WERI-Rb-1 (cell line): ENCODE results near the gene HAAO.

Experiments
- DNase-seq: peaks from one replicate; pipeline ENCODE4 v3.0.0-alpha.2; 2020
- H3K27ac ChIP-seq: fragments of 250-450 bp; sonication (Bioruptor Pico); 2 replicates; pipeline ENCODE4 v1.5.1; 2020; ENCODE audit warnings: mild to moderate bottlenecking, moderate library complexity
- H3K27me3 ChIP-seq: fragments of 250-450 bp; sonication (Bioruptor Pico); 2 replicates; pipeline ENCODE4 v1.5.1; 2021; ENCODE audit warnings: mild to moderate bottlenecking, low read depth, moderate library complexity; ENCODE audit not compliant: insufficient read depth, severe bottlenecking
- H3K36me3 ChIP-seq: fragments of 250-450 bp; sonication (Bioruptor Pico); 2 replicates; pipeline ENCODE4 v1.5.1; 2020; ENCODE audit warnings: mild to moderate bottlenecking, moderate library complexity
- H3K4me3 ChIP-seq: 2 replicates; pipeline ENCODE4 v1.5.1; 2011; ENCODE audit warnings: low read depth, mild to moderate bottlenecking, control low read depth, low read length
- H3K9me3 ChIP-seq: fragments of 250-450 bp; sonication (Bioruptor Pico); 2 replicates; pipeline ENCODE4 v1.5.1; 2021; ENCODE audit warnings: mild to moderate bottlenecking, moderate library complexity; ENCODE audit not compliant: severe bottlenecking
- CTCF ChIP-seq: IDR thresholded peaks from 2 replicates; pipeline ENCODE4 v1.5.1; 2011; ENCODE audit warnings: low read depth, mild to moderate bottlenecking, control low read depth, inconsistent platforms, low read length

HAAO gene

GRCh38 chr2:42757981-42758740 lies 34.2 kb downstream of the HAAO start:
- H3K27me3 ChIP-seq: no peaks in the 10 kb centered on the region
- no peaks in the 10 kb centered on the region for H3K9me3 ChIP-seq
- no peak overlapping the region for H3K27ac ChIP-seq
- TF ChIP-seq CTCF: no peak
- DNase-seq: no peak
- no peak overlapping the region for H3K4me3 ChIP-seq
- no peaks in the 10 kb centered on the region for H3K36me3 ChIP-seq

GRCh38 chr2:42756966-42757513 lies 35.3 kb downstream of the HAAO start:
- TF ChIP-seq CTCF: no peak
- DNase-seq: no peak
- Histone ChIP-seq H3K27me3 (no peaks in the 10 kb centered on the region), H3K9me3 (no peaks in the 10 kb centered on the region), H3K4me3 (no peak overlapping the region), H3K27ac (no peak overlapping the region), H3K36me3 (no peaks in the 10 kb centered on the region)

- DNase-seq: no peak
- H3K36me3 ChIP-seq: no peaks in the 10 kb centered on the region
- no peak overlapping the region for H3K27ac ChIP-seq
- no peak for TF ChIP-seq CTCF
- no peaks in the 10 kb centered on the region for H3K27me3 ChIP-seq
- no peaks in the 10 kb centered on the region for H3K9me3 ChIP-seq
- no peak overlapping the region for H3K4me3 ChIP-seq
Measured at GRCh38 chr2:42756150-42756775, 36.1 kb downstream of the HAAO start.

- Histone ChIP-seq H3K27me3 (no peaks in the 10 kb centered on the region), H3K4me3 (no peak overlapping the region), H3K36me3 (no peaks in the 10 kb centered on the region), H3K9me3 (no peaks in the 10 kb centered on the region), H3K27ac (no peak overlapping the region)
- no peak for TF ChIP-seq CTCF
- DNase-seq: no peak
Measured at GRCh38 chr2:42755191-42755880, 37.0 kb downstream of the HAAO start.

GRCh38 chr2:42754776-42755140 lies 37.6 kb downstream of the HAAO start:
- Histone ChIP-seq H3K9me3 (no peaks in the 10 kb centered on the region), H3K4me3 (no peak overlapping the region), H3K27ac (no peak overlapping the region), H3K27me3 (no peaks in the 10 kb centered on the region), H3K36me3 (no peaks in the 10 kb centered on the region)
- no peak for DNase-seq
- no peak for TF ChIP-seq CTCF
